GM12892 (cell line): ENCODE results near the gene CAP2.

Experiments used
- POLR2A ChIP-seq: IDR thresholded peaks from 2 replicates; pipeline ENCODE4 v1.6.1; 2011; ENCODE audit warnings: low read depth, low read length, control low read depth
- POLR2AphosphoS5 ChIP-seq: IDR thresholded peaks from 2 replicates; pipeline ENCODE4 v1.6.1; 2011; ENCODE audit warnings: low read depth, low read length, control low read depth
- TAF1 ChIP-seq: IDR thresholded peaks from 2 replicates; pipeline ENCODE4 v1.6.1; 2011; ENCODE audit warnings: low read depth, mild to moderate bottlenecking, control low read depth, low read length, borderline replicate concordance

GRCh38 chr6:17506531-17506930, 113.1 kb downstream of the CAP2 start:
- TF ChIP-seq POLR2A (no peak), POLR2AphosphoS5 (no peak), TAF1 (no peak)
